Measurements from ENCODE around the gene ITPR2.
"Not testable (repeated sequence)": the region's sequence is repeated elsewhere in the genome, so short reads cannot be mapped to it uniquely, and the experiment has no call there.

ITPR2 gene

GRCh38 chr12:26551385-26551784, 281.6 kb downstream of the ITPR2 start:
- DNase-seq = no peak

- no peak for DNase-seq
Measured at GRCh38 chr12:26548227-26548626, 284.8 kb downstream of the ITPR2 start.

GRCh38 chr12:26546535-26547314, 286.3 kb downstream of the ITPR2 start:
- DNase-seq = no peak

GRCh38 chr12:26539131-26539530, 293.9 kb downstream of the ITPR2 start:
- DNase-seq = no peak

- no peak for DNase-seq
Measured at GRCh38 chr12:26537651-26538050, 295.3 kb downstream of the ITPR2 start.

GRCh38 chr12:26537126-26537525, 295.9 kb downstream of the ITPR2 start:
- no peak for DNase-seq

- no peak for DNase-seq
Measured at GRCh38 chr12:26535826-26536225, 297.2 kb downstream of the ITPR2 start.

- no peak for DNase-seq
Measured at GRCh38 chr12:26534071-26534470, 298.9 kb downstream of the ITPR2 start.

GRCh38 chr12:26533211-26533610, 299.8 kb downstream of the ITPR2 start:
- DNase-seq = no peak

GRCh38 chr12:26530461-26530860, 302.5 kb downstream of the ITPR2 start:
- DNase-seq = no peak

- DNase-seq = no peak
Measured at GRCh38 chr12:26528943-26529342, 304.1 kb downstream of the ITPR2 start.

GRCh38 chr12:26527682-26528081, 305.3 kb downstream of the ITPR2 start:
- DNase-seq = no peak

GRCh38 chr12:26524862-26525465, 308.0 kb downstream of the ITPR2 start:
- DNase-seq = no peak

- no peak for DNase-seq
Measured at GRCh38 chr12:26523708-26524150, 309.3 kb downstream of the ITPR2 start.

GRCh38 chr12:26520869-26521268, 312.1 kb downstream of the ITPR2 start:
- no peak for DNase-seq

- DNase-seq = no peak
Measured at GRCh38 chr12:26520109-26520508, 312.9 kb downstream of the ITPR2 start.

GRCh38 chr12:26519462-26519861, 313.5 kb downstream of the ITPR2 start:
- DNase-seq = no peak

GRCh38 chr12:26517320-26517719, 315.7 kb downstream of the ITPR2 start:
- DNase-seq = not testable (repeated sequence)

- DNase-seq = no peak
Measured at GRCh38 chr12:26514364-26514763, 318.6 kb downstream of the ITPR2 start.

GRCh38 chr12:26513363-26514043, 319.5 kb downstream of the ITPR2 start:
- DNase-seq = no peak

GRCh38 chr12:26512213-26512612, 320.8 kb downstream of the ITPR2 start:
- DNase-seq = no peak

- no peak for DNase-seq
Measured at GRCh38 chr12:26510354-26510674, 322.7 kb downstream of the ITPR2 start.

- no peak for DNase-seq
Measured at GRCh38 chr12:26507613-26508012, 325.4 kb downstream of the ITPR2 start.

- no peak for DNase-seq
Measured at GRCh38 chr12:26499979-26500640, 332.9 kb downstream of the ITPR2 start.
